Left lung (tissue), 10 donors: ENCODE data around the gene CDPF1. TPM values are rescaled to one million over a fixed set of nuclear protein-coding genes. Genes with fewer than 3 reads are reported as not detected.

Experiments
- ATAC-seq: fragments of 200-7000 bp; cut with Tn5 transposase; one replicate; pipeline ENCODE4 v1.9.1; 2020; ENCODE audit warnings: moderate library complexity
- DNase-seq, 4 donors: peaks; one replicate each; pipeline ENCODE4 v3.0.0-alpha.2; 2013 to 2020
- H3K27ac ChIP-seq, 2 donors: fragments of 200-600 bp; sonication (generic) in 1 of 2; one replicate each; pipeline versions ENCODE4 v1.5.0 to v1.8.0; 2020 to 2021
- H3K27me3 ChIP-seq, 2 donors: fragments of 200-600 bp; sonication (generic) in 1 of 2; one replicate each; pipeline versions ENCODE4 v1.5.0 to v1.8.0; 2020 to 2021
- H3K36me3 ChIP-seq, 2 donors: fragments of 200-600 bp; sonication (generic) in 1 of 2; one replicate each; pipeline versions ENCODE4 v1.5.0 to v1.8.0; 2020 to 2021
- H3K4me1 ChIP-seq, 2 donors: fragments of 200-600 bp; one replicate each; pipeline ENCODE4 v1.8.0; 2021
- H3K4me3 ChIP-seq, 2 donors: fragments of 200-600 bp; sonication (generic) in 1 of 2; one replicate each; pipeline versions ENCODE4 v1.5.0 to v1.8.0; 2020 to 2021; ENCODE audit warnings: mild to moderate bottlenecking in 1 of 2
- H3K9me3 ChIP-seq, 2 donors: fragments of 200-600 bp; sonication (generic) in 1 of 2; one replicate each; pipeline versions ENCODE4 v1.5.0 to v1.8.0; 2020 to 2021
- intact Hi-C, 2 donors: fragments of 100-400 bp; cut with DNase I; formaldehyde crosslinking; loops; one replicate each; pipeline versions ENCODE4 v1.11.2 to v1.14.2; 2022
- polyA plus RNA-seq, 6 donors: library from polyadenylated mRNA; unstranded; fragments of 120-200 nt; gene quantifications; one replicate each; pipeline ENCODE4 v1.2.1, GENCODE V29; 2013; ENCODE audit not compliant: insufficient read length in 6 of 6
- total RNA-seq, 2 donors: library from RNA; stranded (reverse); fragmentation: NEBNext Ultra II Directional; extraction: Animal tissue kit (Norgen Biotek cat#: 25700); gene quantifications; one replicate each; pipeline ENCODE4 v1.2.1, GENCODE V29; 2021
- TF ChIP-seq, protein P1 (sequence below), 2 donors: fragments of 200-600 bp; sonication (generic) in 1 of 2; IDR thresholded peaks; one replicate each; pipeline versions ENCODE4 v1.5.0 to v1.8.0; 2021; ENCODE audit warnings: antibody characterized with exemption in 2 of 2
- donor health status: DM: no; HTN: yes; CAD: no.
- donor health status: DM: no; HTN: no; CAD: no.

Gene CDPF1
- total and polyA plus RNA-seq, 8 donors: 7.7 to 13.5 (median 11.3) TPM

DNA sequence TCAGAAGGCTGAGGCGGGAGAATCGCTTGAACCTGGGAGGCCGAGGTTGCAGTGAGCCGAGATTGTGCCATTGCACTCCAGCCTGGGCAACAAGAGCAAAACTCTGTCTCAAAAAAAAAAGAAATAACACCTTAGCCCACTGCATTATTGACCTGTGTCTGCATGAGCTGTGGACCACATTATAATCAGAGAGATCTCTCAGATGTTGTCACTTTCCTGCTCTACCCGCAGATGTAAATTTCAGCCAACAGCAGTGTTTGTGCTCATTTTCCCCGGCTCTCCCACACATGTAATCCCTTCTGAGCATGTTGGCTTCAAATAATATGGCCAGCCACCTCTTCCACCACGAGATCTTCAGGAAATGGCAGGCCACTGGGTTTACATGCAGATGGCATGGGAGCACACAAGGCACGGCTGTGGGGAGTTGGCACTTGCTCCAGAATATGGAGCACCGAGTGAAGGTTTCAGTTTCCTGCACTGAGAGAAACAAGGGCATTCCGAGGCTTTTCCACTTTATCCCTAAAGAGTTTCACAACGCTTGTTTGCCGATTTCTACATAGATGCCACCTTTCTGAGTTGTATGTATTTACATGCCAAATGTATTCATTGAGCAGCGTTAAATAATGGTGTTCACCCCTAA lies 19.7 kb downstream of the CDPF1 start:
- Histone ChIP-seq H3K4me1 (peaks cover 0 to 3% of the 10 kb centered on the region in 2 donors), H3K27me3 (no peaks in the 10 kb centered on the region), H3K27ac (no peak overlapping the region), H3K9me3 (no peaks in the 10 kb centered on the region), H3K4me3 (no peak overlapping the region), H3K36me3 (peaks cover 0 to 16% of the 10 kb centered on the region in 2 donors)
- TF ChIP-seq, protein P1, sequence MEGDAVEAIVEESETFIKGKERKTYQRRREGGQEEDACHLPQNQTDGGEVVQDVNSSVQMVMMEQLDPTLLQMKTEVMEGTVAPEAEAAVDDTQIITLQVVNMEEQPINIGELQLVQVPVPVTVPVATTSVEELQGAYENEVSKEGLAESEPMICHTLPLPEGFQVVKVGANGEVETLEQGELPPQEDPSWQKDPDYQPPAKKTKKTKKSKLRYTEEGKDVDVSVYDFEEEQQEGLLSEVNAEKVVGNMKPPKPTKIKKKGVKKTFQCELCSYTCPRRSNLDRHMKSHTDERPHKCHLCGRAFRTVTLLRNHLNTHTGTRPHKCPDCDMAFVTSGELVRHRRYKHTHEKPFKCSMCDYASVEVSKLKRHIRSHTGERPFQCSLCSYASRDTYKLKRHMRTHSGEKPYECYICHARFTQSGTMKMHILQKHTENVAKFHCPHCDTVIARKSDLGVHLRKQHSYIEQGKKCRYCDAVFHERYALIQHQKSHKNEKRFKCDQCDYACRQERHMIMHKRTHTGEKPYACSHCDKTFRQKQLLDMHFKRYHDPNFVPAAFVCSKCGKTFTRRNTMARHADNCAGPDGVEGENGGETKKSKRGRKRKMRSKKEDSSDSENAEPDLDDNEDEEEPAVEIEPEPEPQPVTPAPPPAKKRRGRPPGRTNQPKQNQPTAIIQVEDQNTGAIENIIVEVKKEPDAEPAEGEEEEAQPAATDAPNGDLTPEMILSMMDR (IDR thresholded peaks at IDR 0.05): no peak
- DNase-seq: no peak
- no peak for ATAC-seq
- intact Hi-C loops: no loop called here

DNA sequence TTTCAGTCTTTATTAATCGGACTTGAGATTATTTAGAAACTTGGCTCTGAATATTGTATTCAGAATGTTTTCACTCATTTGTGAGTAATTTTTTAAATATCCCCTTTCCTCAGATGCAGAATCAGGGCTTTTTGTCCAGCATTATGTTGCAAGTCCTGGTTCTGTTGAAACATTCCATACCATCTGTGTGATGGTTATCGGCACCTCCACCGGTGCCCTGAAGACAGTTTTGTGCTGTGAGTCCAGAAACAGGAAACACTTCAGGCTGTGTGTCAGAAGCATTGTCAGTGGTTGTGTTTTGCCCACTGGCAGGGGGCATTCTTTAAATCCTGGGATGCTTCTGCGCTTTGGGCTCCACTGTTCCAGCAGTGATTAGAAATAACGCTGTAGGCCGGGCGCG lies 20.4 kb downstream of the CDPF1 start:
- intact Hi-C loops: no loop called here
- Histone ChIP-seq H3K9me3 (no peaks in the 10 kb centered on the region), H3K27ac (no peak overlapping the region), H3K27me3 (no peaks in the 10 kb centered on the region), H3K4me3 (no peak overlapping the region), H3K4me1 (peaks cover 0 to 3% of the 10 kb centered on the region in 2 donors), H3K36me3 (peaks cover 0 to 12% of the 10 kb centered on the region in 2 donors)
- no peak for DNase-seq
- ATAC-seq: no peak
- TF ChIP-seq, protein P1 (IDR thresholded peaks at IDR 0.05): no peak

DNA sequence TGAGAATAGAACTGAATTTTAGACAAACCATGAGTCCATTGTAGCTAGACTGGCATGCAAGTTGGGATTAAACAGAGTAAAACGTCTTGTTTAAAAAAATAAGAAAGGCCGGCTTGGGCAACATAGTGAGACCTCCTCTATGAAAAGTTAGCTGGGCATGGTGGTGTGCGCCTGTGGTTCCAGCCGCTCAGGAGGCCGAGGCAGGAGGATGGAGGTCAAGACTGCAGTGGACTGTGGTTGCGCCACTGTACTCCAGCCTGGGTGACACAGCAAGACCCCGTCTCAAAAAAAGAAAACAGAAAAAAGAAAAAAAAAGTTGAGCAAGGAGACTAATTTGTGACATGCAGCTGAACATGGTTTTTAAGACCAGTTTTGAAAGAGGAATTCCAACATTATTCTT lies 23.5 kb downstream of the CDPF1 start:
- no peaks in the 10 kb centered on the region for H3K9me3 ChIP-seq
- H3K27me3 ChIP-seq: no peaks in the 10 kb centered on the region
- no peaks in the 10 kb centered on the region for H3K4me1 ChIP-seq
- no peak overlapping the region for H3K27ac ChIP-seq
- intact Hi-C loops: no loop called here
- ATAC-seq (no peak), DNase-seq (no peak)
- peaks cover 0 to 25% of the 10 kb centered on the region in 2 donors for H3K36me3 ChIP-seq
- no peak overlapping the region for H3K4me3 ChIP-seq
- TF ChIP-seq, protein P1 (IDR thresholded peaks at IDR 0.05): no peak

DNA sequence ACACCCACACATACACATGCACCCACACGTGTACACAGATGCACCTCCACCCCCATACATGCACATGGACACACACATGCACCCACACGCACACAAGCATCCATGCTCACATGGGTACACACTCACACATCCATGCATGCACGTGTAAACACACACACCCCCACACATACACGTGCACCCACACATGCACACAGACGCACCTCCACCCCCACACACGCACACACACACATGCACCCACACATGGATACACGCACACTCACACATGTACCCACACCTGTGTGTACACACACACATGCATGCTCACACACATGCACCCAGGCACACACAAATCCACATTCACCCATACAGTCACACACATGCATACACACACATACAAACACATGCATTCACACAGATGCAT lies 24.5 kb downstream of the CDPF1 start:
- Histone ChIP-seq H3K36me3 (peaks cover 0 to 32% of the 10 kb centered on the region in 2 donors), H3K4me3 (no peak overlapping the region), H3K9me3 (no peaks in the 10 kb centered on the region), H3K27me3 (no peaks in the 10 kb centered on the region), H3K4me1 (no peaks in the 10 kb centered on the region), H3K27ac (no peak overlapping the region)
- ATAC-seq: no peak
- DNase-seq: no peak
- intact Hi-C loops: no loop called here
- TF ChIP-seq, protein P1 (IDR thresholded peaks at IDR 0.05): no peak

DNA sequence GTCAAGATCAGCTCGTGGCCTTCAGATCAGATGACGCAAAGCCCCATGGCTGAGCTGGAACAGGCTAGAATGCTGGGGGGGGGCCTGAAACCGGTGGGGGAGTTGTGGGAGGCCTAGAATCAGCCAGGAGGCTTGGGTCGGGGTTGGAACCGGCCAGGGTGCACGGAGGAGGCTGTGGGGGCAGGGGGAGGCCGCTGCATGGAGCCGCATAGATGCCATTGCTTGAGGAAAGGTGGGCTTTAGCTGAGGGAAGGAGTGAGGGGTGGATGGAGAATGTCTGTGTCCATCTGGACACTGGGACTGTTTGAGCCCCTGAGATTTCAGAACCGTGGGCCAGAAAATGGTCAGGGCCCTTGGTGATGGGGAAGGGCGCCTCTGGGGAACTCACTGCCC lies 25.2 kb downstream of the CDPF1 start:
- Histone ChIP-seq H3K27me3 (no peaks in the 10 kb centered on the region), H3K4me3 (no peak overlapping the region), H3K27ac (no peak overlapping the region), H3K36me3 (peaks cover 0 to 40% of the 10 kb centered on the region in 2 donors), H3K9me3 (no peaks in the 10 kb centered on the region), H3K4me1 (no peaks in the 10 kb centered on the region)
- intact Hi-C loops: no loop called here
- DNase-seq (no peak), ATAC-seq (no peak)
- TF ChIP-seq, protein P1 (IDR thresholded peaks at IDR 0.05): no peak
